Neural crest cell (in vitro differentiated cells): Measurements from ENCODE around the gene NXNL1. TPM values are rescaled to one million over a fixed set of nuclear protein-coding genes. Genes with fewer than 3 reads are reported as not detected.
"Not testable (repeated sequence)": the region's sequence is repeated elsewhere in the genome, so short reads cannot be mapped to it uniquely, and the experiment has no call there.

ENCODE experiments used
- DNase-seq: peaks from one replicate; pipeline ENCODE4 v3.0.0; 2021; ENCODE audit warnings: low read depth, mixed read lengths, low spot score
- H3K27ac Mint-ChIP-seq: one replicate; pipeline ENCODE4 v1.8.0; 2021; ENCODE audit warnings: mild to moderate bottlenecking, mixed read lengths; ENCODE audit not compliant: unreplicated experiment
- H3K27me3 Mint-ChIP-seq: 2 replicates; pipeline ENCODE4 v1.8.0; 2021; ENCODE audit warnings: low read depth, mild to moderate bottlenecking, mixed read lengths
- H3K36me3 Mint-ChIP-seq: 2 replicates; pipeline ENCODE4 v1.8.0; 2021; ENCODE audit warnings: low read depth, mild to moderate bottlenecking, mixed read lengths
- H3K4me1 Mint-ChIP-seq: 2 replicates; pipeline ENCODE4 v1.8.0; 2021; ENCODE audit warnings: mixed read lengths
- H3K4me3 Mint-ChIP-seq: one replicate; pipeline ENCODE4 v1.8.0; 2021; ENCODE audit warnings: mild to moderate bottlenecking, mixed read lengths
- H3K9me3 Mint-ChIP-seq: 2 replicates; pipeline ENCODE4 v1.8.0; 2021; ENCODE audit warnings: mixed read lengths
- total RNA-seq: library from RNA; stranded (reverse); gene quantifications from 2 replicates; pipeline ENCODE4 v1.2.1, GENCODE V29; 2021
- TF ChIP-seq, protein P1 (sequence below): fragments of 200-600 bp; sonication (generic); conservative IDR thresholded peaks from 2 replicates; pipeline ENCODE4 v1.5.0; 2021; ENCODE audit warnings: antibody characterized with exemption, mild to moderate bottlenecking

The NXNL1 gene
- total RNA-seq, 1 donor from 2014 or later = not detected

- H3K36me3 Mint-ChIP-seq = peaks cover 6% of the 10 kb centered on the region
- peak overlapping the region; percentile 22 for H3K4me3 Mint-ChIP-seq
- TF ChIP-seq, protein P1, sequence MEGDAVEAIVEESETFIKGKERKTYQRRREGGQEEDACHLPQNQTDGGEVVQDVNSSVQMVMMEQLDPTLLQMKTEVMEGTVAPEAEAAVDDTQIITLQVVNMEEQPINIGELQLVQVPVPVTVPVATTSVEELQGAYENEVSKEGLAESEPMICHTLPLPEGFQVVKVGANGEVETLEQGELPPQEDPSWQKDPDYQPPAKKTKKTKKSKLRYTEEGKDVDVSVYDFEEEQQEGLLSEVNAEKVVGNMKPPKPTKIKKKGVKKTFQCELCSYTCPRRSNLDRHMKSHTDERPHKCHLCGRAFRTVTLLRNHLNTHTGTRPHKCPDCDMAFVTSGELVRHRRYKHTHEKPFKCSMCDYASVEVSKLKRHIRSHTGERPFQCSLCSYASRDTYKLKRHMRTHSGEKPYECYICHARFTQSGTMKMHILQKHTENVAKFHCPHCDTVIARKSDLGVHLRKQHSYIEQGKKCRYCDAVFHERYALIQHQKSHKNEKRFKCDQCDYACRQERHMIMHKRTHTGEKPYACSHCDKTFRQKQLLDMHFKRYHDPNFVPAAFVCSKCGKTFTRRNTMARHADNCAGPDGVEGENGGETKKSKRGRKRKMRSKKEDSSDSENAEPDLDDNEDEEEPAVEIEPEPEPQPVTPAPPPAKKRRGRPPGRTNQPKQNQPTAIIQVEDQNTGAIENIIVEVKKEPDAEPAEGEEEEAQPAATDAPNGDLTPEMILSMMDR = no peak
Observed at GRCh38 chr19:17503240-17503639, 42.5 kb upstream of the NXNL1 start.

GRCh38 chr19:17500447-17501198 is 39.9 kb upstream of the NXNL1 start:
- TF ChIP-seq, protein P1 = no peak
- no peak for DNase-seq
- H3K9me3 Mint-ChIP-seq = no peaks in the 10 kb centered on the region
- H3K27me3 Mint-ChIP-seq = no peaks in the 10 kb centered on the region
- H3K4me1 Mint-ChIP-seq = peaks cover 32% of the 10 kb centered on the region
- H3K4me3 Mint-ChIP-seq = no peak overlapping the region
- no peak overlapping the region for H3K27ac Mint-ChIP-seq
- H3K36me3 Mint-ChIP-seq = no peaks in the 10 kb centered on the region

More at GRCh38 chr19:17503240-17503639, 42.5 kb upstream of the NXNL1 start:
- DNase-seq = no peak
- peaks cover 25% of the 10 kb centered on the region for H3K4me1 Mint-ChIP-seq
- H3K27me3 Mint-ChIP-seq = peaks cover 4% of the 10 kb centered on the region
- H3K27ac Mint-ChIP-seq = no peak overlapping the region
- H3K9me3 Mint-ChIP-seq = no peaks in the 10 kb centered on the region

- Mint-ChIP-seq H3K4me3 (no peak overlapping the region), H3K27ac (peak overlapping the region; percentile 37), H3K4me1 (peaks cover 33% of the 10 kb centered on the region), H3K9me3 (no peaks in the 10 kb centered on the region), H3K27me3 (no peaks in the 10 kb centered on the region), H3K36me3 (no peaks in the 10 kb centered on the region)
- no peak for DNase-seq
- TF ChIP-seq, protein P1 = no peak
Observed at GRCh38 chr19:17499648-17500446, 39.1 kb upstream of the NXNL1 start.

- peaks cover 33% of the 10 kb centered on the region for H3K4me1 Mint-ChIP-seq
- not testable (repeated sequence) for DNase-seq, H3K9me3 Mint-ChIP-seq, H3K36me3 Mint-ChIP-seq, H3K27me3 Mint-ChIP-seq
- TF ChIP-seq, protein P1 = peak; percentile 39
- H3K4me3 Mint-ChIP-seq = peak overlapping the region; percentile 25
- peak overlapping the region; percentile 99 for H3K27ac Mint-ChIP-seq
Observed at GRCh38 chr19:17499025-17499424, 38.3 kb upstream of the NXNL1 start.

DNA sequence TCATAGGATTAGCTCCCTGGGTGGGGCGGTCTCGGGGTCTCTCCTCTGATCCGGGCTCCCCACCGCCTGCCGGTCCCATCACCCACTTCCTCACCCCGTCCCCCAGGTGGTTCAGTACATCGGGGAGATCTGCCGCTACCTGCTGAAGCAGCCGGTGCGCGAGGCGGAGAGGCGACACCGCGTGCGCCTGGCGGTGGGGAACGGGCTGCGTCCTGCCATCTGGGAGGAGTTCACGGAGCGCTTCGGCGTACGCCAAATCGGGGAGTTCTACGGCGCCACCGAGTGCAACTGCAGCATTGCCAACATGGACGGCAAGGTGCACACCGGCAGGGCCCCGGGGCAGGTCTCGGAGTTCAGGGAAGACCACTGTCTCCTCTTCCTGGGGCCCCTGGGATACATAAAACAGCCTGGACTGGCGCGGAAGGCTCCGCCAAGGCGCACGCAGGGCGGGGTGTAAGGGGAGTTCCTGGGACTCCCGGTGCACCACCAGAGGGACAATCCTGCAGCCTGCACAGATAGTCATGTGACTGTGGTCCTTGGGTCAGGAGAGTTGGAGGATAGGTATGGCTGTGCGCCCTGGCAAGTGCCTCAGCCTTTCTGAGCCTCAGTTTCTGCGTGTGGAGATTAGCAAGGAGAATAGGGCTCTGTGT is 36.5 kb upstream of the NXNL1 start:
- Mint-ChIP-seq H3K27me3 (no peaks in the 10 kb centered on the region), H3K4me1 (peaks cover 33% of the 10 kb centered on the region), H3K27ac (no peak overlapping the region), H3K9me3 (no peaks in the 10 kb centered on the region), H3K4me3 (no peak overlapping the region), H3K36me3 (no peaks in the 10 kb centered on the region)
- no peak for DNase-seq
- TF ChIP-seq, protein P1 = no peak
